GM12872 (cell line): Measurements from ENCODE around the gene RER1.

ENCODE experiments used
- TF ChIP-seq, protein P1 (sequence below): IDR thresholded peaks from 3 replicates; pipeline ENCODE4 v1.5.1; 2011; ENCODE audit warnings: low read depth, mild to moderate bottlenecking, low read length, moderate library complexity; ENCODE audit not compliant: insufficient read depth

The RER1 gene

GRCh38 chr1:2394220-2394619 lies 2.6 kb downstream of the RER1 start:
- TF ChIP-seq, protein P1, sequence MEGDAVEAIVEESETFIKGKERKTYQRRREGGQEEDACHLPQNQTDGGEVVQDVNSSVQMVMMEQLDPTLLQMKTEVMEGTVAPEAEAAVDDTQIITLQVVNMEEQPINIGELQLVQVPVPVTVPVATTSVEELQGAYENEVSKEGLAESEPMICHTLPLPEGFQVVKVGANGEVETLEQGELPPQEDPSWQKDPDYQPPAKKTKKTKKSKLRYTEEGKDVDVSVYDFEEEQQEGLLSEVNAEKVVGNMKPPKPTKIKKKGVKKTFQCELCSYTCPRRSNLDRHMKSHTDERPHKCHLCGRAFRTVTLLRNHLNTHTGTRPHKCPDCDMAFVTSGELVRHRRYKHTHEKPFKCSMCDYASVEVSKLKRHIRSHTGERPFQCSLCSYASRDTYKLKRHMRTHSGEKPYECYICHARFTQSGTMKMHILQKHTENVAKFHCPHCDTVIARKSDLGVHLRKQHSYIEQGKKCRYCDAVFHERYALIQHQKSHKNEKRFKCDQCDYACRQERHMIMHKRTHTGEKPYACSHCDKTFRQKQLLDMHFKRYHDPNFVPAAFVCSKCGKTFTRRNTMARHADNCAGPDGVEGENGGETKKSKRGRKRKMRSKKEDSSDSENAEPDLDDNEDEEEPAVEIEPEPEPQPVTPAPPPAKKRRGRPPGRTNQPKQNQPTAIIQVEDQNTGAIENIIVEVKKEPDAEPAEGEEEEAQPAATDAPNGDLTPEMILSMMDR = no peak

GRCh38 chr1:2394761-2395160 lies 3.1 kb downstream of the RER1 start:
- TF ChIP-seq, protein P1 = no peak

DNA sequence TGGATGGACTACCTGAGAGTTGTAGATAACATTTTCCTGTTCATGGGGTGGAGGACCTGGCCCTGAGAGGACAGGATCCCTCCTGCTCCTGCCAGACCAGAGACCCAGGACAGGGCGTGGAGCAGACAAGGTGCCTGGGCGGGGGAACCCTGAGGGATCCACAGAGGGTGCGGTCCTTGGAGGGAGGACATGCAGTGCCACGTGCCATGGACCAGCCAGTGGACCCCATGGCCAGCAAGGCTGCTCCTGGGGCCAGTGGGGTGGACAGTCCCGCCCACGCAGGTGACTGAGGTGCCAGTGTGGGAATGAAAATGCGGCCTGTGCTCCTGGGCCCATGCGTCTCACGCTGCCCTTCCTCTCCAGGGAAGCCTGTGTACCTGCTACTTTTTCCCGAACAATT lies 3.6 kb downstream of the RER1 start:
- TF ChIP-seq, protein P1 = no peak

- TF ChIP-seq, protein P1 = no peak
Observed at GRCh38 chr1:2396059-2396458, 4.4 kb downstream of the RER1 start.

- TF ChIP-seq, protein P1 = no peak
Observed at GRCh38 chr1:2396476-2396875, 4.8 kb downstream of the RER1 start.

GRCh38 chr1:2397007-2397679 lies 5.5 kb downstream of the RER1 start:
- TF ChIP-seq, protein P1 = no peak

DNA sequence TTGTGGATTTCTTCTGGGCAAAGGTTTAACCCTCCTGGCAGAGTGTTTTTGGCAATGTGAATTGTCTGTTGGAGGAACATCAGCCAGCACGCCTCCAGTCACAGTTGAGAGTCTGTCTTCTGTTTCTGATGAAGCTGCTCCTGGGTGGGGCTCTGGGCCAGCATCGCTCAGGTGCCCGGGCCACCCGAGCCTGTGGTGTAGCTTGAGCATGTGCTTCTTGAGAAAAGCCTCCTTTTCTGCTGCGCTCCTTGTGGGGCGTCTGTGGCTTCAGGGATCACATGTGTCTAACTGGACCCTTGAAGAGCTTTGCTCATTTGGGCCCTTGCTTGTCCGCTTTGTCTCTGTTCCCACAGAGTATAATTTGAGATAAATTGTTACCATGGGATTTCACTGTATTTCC lies 7.2 kb downstream of the RER1 start:
- TF ChIP-seq, protein P1 = no peak
